GM18499 (cell line): ENCODE data around the gene TEAD2.
"Not testable (repeated sequence)": the region's sequence is repeated elsewhere in the genome, so short reads cannot be mapped to it uniquely, and the experiment has no call there.

Source experiments
- ATAC-seq: cut with Tn5 transposase; IDR thresholded peaks from one replicate; pipeline ENCODE4 v1.9.1; 2021; ENCODE audit warnings: moderate number of reproducible peaks; ENCODE audit not compliant: insufficient read depth, unreplicated experiment

The TEAD2 gene

DNA sequence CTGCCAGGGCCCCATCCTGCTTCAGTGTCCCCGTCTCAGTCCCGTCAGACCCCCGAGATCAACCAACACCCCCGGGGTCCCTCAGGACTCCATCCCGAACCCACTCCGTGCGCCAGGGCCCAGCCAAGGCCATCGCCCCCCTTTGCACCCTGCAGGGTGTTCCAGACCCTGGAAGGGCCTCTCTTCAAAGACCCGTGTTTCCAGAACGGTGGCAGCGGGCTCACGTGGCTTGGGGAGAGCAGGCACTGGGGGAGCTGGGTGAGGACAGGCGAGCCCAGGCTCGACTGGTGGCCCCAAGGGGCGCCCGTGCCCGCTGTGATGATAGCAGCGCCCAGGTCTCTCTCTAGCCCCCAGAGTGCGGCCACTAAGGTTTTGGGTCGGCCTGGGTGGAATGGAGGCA lies 27.2 kb upstream of the TEAD2 start:
- no peak for ATAC-seq

DNA sequence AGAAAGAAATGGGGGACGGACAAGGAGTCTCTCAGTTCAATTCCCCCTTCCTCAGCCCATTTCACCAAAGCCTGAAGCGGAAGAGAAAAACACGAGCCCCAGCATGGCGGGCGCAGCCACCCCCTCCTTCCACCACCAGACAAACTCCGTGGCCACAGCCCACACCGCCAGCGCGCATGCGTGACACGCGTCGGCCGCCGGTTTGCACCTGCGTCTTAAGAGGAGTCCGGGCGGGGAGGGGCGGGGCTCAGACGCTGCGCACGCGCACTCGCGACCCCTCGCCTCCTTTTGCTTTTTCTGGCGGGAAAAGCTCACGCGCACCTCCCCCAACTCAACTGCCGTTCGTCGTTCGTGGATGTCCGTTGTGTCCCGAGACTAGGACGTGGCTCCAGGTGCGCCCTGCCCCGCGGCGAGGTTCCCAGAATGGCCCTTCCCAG lies 25.7 kb upstream of the TEAD2 start, which contains the start of gene KASH5:
Gene KASH5 (plus strand): TSS at position 314 of the 437 bp plus-strand sequence. CDS start 2,635 bp downstream, outside the sequence.
- ATAC-seq, result no peak

DNA sequence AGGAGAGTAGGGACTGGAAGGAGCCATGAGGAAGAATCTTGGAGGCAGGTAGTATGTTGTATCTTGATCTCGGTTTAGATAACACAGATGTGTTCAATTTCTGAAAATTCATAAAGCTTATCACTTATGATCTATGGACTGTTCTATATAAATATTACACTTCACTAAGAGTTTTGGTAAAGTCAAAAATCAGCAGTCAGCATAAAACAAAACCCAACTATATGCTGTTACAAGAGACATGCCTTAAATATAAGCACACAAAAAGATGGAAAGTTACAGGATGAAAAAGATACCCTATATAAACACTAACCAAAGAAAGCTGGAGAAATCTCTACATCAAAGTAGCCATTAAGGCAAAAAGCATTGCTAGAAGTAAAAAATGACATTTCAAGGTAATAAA lies 21.4 kb upstream of the TEAD2 start:
- no peak for ATAC-seq

DNA sequence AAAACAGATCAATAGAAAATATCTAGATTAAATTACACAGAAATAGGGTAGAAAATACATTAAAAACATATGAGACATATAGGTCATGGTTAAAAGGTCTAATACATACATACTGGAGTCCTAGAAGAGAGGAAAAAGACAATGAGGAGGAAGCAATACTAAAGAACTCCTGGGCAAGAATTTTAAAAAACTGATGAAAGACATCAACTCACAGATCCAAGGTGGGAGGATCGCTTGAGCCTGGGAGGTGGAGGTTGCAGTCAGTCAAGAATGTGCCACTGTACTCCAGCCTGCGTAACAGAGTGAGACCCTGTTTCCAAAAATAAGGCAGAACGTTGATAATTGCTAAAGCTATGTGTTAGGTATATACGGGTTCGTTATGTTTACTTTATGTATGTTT lies 20.4 kb upstream of the TEAD2 start:
- ATAC-seq, result no peak

- ATAC-seq, result no peak
Measured at GRCh38 chr19:49380391-49380790, 18.2 kb upstream of the TEAD2 start.

DNA sequence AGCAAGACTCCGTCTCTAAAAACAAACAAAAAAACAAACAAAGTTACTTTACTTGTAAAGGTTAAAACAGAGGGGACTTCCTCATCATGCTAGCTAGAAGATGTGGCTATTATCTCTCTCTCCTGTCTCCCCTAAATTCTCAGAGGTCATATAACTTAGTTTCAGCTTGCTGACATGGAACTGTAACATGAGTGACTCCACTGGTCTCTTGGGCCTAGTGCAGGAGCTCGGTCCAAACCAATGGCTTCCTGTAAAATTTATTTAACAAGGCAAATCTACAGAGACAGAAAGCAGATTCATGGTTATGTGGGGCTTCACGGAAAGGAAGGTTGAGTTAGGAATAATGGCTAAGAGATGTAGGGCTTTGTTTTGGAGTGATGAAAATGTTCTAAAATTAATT lies 16.3 kb upstream of the TEAD2 start:
- ATAC-seq, result no peak

DNA sequence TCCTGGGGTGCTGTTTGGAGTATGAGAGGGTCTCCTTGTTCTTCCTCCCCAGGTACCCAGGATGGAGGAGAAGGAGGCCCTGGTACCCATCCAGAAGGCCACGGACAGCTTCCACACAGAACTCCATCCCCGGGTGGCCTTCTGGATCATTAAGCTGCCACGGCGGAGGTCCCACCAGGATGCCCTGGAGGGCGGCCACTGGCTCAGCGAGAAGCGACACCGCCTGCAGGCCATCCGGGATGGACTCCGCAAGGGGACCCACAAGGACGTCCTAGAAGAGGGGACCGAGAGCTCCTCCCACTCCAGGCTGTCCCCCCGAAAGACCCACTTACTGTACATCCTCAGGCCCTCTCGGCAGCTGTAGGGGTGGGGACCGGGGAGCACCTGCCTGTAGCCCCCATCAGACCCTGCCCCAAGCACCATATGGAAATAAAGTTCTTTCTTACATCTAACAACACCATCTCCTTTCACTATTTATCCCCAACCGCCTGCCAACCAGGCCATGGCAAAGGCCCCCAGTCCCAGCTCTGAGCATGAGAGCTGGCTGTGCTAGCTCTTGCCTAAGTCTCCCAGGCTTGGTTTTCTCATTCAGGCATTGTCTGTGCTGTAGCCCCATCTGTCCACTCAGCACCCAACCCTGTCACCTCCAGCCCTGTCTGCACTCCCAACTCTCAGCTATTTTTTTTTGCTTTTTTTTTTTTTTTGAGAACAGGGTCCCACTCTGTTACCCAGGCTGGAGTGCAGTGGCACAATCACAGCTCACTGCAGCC lies 12.6 kb upstream of the TEAD2 start:
- no peak for ATAC-seq

DNA sequence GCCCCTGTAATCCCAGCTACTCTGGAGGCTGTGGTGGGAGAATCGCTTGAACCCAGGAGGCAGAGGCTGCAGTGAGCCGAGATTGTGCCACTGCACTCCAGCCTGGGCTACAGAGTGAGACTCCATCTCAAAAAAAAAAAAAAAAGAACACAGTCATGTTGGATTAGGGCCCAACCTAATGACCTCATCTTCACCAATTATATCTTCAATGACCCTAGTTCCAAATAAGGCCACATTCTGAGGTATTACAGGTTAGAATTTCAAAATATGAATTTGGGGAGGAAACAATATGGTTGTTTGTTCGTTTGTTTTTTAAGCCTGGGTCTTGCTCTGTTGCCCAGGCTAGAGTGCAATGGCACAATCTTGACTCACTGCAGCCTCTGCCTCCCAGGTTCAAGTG lies 11.0 kb upstream of the TEAD2 start:
- not testable (repeated sequence) for ATAC-seq

DNA sequence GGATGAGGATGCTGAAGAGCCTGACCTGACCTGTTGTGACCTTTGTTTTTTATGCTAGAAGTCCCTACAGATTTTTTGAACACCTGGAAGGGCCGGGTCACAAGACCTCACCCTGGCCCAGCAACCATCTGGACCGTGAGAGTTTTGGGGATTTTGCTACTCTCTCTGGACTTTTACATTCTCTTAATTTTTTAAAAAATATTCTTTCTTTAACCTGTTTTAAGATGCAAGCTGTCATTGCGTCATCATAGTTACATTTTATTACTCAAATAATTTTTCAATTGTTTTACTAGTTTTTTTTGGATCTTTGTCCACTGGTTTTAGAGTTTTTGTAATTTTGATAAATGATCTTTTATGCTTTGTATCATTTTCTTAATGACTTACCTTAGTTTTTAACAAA lies 9.0 kb upstream of the TEAD2 start:
- no peak for ATAC-seq

DNA sequence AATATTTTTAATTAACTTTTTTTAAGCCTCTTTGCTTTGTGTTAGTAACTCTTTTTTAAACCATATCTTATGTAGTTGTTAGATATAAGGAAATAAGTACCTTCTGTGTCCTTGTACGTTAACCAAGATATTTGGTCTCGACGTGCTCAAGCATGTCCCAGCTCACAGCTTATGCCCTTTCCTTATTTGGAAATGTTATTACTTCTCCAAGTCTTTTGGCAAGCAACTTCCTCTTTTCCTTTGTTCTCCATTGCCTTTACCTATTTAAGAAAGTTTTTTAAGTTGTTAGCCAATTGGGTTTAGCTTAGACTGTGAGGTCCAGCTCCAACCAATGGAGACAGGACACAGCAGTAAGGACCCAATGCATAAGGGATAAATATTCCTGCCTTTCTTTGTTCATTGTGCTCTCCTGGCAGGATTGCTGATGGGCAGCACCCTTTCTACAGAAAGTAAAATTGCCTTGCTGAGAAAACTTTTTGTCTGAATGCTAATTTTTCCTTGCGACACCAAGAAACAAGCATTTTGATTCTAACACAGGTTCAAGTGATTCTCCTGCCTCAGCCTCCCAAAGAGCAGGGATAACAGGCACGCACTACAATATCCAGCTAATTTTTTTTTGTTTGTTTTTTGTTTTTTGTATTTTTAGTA lies 6.6 kb upstream of the TEAD2 start:
- ATAC-seq, result no peak

- no peak for ATAC-seq
Measured at GRCh38 chr19:49366110-49366509, 3.9 kb upstream of the TEAD2 start.

DNA sequence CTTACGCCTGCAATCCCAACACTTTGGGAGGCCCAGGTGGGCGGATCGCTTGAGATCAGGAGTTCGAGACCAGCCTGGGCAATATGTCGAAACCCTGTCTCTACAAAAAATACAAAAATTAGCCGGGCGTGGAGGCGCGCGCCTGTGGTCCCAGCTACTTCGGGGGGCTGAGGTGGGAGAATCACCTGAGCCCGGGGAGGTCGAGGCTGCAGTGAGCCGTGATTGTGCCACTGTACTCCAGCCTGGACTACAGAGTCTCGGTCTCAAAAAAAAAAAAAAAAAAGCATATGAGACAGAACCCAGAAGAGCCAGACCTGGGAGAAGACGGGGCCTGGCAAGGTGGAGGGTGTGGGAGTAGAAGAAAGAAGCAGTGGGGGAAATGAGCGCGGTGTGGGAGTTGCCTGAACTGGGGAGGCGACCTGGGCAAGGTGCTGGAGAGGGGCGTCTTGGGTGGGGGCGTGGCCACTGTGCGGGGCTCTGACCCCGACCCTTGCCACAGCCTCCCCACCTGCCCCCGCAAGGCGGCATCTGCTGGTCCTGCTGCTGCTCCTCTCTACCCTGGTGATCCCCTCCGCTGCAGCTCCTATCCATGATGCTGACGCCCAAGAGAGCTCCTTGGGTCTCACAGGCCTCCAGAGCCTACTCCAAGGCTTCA lies 2.0 kb upstream of the TEAD2 start:
- ATAC-seq, result no peak

GRCh38 chr19:49363268-49364082 lies 1.3 kb upstream of the TEAD2 start, which contains the start of gene DKKL1:
Gene DKKL1 (plus strand): TSS chr19:49363877. CDS start chr19:49363999, 122 bp downstream.
- no peak for ATAC-seq

DNA sequence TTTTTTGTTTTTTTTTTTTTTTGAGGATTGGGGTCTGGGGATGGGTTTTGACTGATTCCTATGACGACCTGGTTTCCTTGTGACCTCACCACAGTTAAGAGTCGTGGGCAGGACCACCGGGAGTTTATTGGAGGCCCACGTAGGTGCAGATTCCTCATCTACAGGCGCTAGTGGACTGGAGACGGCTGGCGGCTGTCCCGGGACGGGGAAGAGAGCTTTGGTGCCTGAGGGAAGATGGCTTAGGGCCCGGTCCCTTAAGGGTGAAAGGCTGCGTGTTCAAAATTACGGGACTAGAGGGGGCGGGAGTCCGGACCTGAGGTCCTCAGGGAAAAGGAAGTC lies 682 bp upstream of the TEAD2 start:
- ATAC-seq, result no peak

GRCh38 chr19:49361438-49362047 lies 673 bp downstream of the TEAD2 start:
- no peak for ATAC-seq

GRCh38 chr19:49359851-49360820 lies 2.1 kb downstream of the TEAD2 start:
- ATAC-seq, result no peak

- ATAC-seq, result no peak
Measured at GRCh38 chr19:49357186-49357585, 5.0 kb downstream of the TEAD2 start.

- no peak for ATAC-seq
Measured at GRCh38 chr19:49356382-49356781, 5.8 kb downstream of the TEAD2 start.

DNA sequence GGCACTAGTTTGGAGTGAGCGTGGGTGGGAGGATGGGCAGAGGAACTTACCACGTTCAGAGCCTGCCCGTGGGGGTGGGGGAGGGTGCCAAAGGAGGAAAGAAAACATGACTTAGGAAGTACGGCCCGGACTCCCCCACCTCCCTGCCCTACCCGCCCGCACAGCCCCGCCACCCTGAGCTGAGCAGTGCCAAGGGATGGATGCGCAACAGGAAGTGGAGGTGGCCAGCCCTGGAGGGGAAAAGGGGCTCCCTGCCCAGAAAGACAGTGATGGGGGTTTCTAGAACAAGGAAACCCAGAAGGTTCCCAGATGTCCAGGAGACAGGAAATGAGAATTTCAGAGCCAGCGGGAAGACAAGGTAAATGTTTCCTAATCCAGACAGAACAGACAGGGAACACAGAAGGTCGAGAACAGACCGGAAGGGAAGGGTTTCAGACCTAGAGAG lies 6.3 kb downstream of the TEAD2 start:
- ATAC-seq, result no peak
